ENCODE measurements around the gene SDK1. TPM values are rescaled to one million over a fixed set of nuclear protein-coding genes. Genes with fewer than 3 reads are reported as not detected.

The SDK1 gene
- total RNA-seq, 1 donor from 2014 or later, result 0.26 TPM

GRCh38 chr7:4045975-4046374 lies 744.9 kb downstream of the SDK1 start:
- Histone ChIP-seq H3K27me3 (ENCODE audit: control insufficient read depth, insufficient read depth, low read length) (no peaks in the 10 kb centered on the region), H3K4me3 (ENCODE audit: low read depth, low read length) (no peak overlapping the region), H3K36me3 (ENCODE audit: control insufficient read depth, insufficient read depth, low read length) (no peaks in the 10 kb centered on the region)
- TF ChIP-seq, protein P1, sequence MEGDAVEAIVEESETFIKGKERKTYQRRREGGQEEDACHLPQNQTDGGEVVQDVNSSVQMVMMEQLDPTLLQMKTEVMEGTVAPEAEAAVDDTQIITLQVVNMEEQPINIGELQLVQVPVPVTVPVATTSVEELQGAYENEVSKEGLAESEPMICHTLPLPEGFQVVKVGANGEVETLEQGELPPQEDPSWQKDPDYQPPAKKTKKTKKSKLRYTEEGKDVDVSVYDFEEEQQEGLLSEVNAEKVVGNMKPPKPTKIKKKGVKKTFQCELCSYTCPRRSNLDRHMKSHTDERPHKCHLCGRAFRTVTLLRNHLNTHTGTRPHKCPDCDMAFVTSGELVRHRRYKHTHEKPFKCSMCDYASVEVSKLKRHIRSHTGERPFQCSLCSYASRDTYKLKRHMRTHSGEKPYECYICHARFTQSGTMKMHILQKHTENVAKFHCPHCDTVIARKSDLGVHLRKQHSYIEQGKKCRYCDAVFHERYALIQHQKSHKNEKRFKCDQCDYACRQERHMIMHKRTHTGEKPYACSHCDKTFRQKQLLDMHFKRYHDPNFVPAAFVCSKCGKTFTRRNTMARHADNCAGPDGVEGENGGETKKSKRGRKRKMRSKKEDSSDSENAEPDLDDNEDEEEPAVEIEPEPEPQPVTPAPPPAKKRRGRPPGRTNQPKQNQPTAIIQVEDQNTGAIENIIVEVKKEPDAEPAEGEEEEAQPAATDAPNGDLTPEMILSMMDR (IDR thresholded peaks at IDR 0.05; ENCODE audit: insufficient read depth, low read length, severe bottlenecking), result no peak
- DNase-seq (ENCODE audit: low read depth) (no peak), FAIRE-seq (no peak)

GRCh38 chr7:4048336-4048735 lies 747.3 kb downstream of the SDK1 start:
- no peak for FAIRE-seq
- no peak for DNase-seq (ENCODE audit: low read depth)
- Histone ChIP-seq H3K27me3 (ENCODE audit: control insufficient read depth, insufficient read depth, low read length) (no peaks in the 10 kb centered on the region), H3K36me3 (ENCODE audit: control insufficient read depth, insufficient read depth, low read length) (no peaks in the 10 kb centered on the region), H3K4me3 (ENCODE audit: low read depth, low read length) (no peak overlapping the region)
- TF ChIP-seq, protein P1 (IDR thresholded peaks at IDR 0.05; ENCODE audit: insufficient read depth, low read length, severe bottlenecking), result no peak

DNA sequence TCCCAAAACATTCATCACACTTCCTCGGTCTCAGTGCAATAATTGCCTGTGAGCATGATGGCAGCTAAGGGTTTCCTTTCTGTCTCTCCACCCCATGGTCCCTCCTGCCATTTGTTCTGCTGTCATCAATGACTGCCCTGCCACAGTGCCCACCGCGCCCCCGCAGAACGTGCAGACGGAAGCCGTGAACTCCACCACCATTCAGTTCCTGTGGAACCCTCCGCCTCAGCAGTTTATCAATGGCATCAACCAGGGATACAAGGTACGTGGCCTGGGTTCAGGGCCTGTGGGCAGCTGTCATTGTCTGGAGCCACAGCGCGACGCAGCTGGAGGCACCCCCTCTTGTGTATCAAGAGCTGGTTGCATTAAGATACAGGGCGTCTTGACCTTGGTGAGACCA lies 748.1 kb downstream of the SDK1 start:
- Histone ChIP-seq H3K27me3 (ENCODE audit: control insufficient read depth, insufficient read depth, low read length) (no peaks in the 10 kb centered on the region), H3K4me3 (ENCODE audit: low read depth, low read length) (no peak overlapping the region), H3K36me3 (ENCODE audit: control insufficient read depth, insufficient read depth, low read length) (no peaks in the 10 kb centered on the region)
- TF ChIP-seq, protein P1 (IDR thresholded peaks at IDR 0.05; ENCODE audit: insufficient read depth, low read length, severe bottlenecking), result no peak
- no peak for DNase-seq (ENCODE audit: low read depth)
- FAIRE-seq, result no peak

DNA sequence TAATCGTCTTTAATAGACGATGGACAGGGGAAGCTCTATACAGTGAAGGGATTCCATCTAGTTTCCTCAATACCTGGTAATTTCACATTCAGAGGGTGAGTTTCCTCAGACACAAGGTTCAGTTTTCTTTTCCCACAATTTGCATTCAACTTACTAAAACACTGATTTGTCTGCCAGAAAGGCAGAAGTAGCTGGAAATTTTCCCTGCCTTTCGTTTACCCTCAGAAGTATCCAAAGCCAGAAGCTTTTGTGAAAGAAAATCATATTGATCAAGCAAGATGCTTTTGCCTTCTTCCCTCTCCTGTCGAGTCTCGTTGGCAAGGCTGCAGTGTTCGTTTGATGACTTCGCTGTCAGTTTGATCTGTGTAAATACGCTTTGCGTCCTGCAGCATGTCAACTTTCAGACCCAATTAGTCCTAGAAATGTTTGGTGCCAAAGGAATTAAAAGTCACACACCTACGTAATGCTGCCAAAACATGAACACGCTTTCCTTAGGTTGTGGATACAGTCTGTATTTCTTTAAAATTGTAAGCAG lies 749.1 kb downstream of the SDK1 start:
- no peaks in the 10 kb centered on the region for H3K27me3 ChIP-seq (ENCODE audit: control insufficient read depth, insufficient read depth, low read length)
- TF ChIP-seq, protein P1 (IDR thresholded peaks at IDR 0.05; ENCODE audit: insufficient read depth, low read length, severe bottlenecking), result no peak
- FAIRE-seq, result no peak

GRCh38 chr7:4051696-4052095 lies 750.6 kb downstream of the SDK1 start:
- Histone ChIP-seq H3K27me3 (ENCODE audit: control insufficient read depth, insufficient read depth, low read length) (no peaks in the 10 kb centered on the region), H3K36me3 (ENCODE audit: control insufficient read depth, insufficient read depth, low read length) (no peaks in the 10 kb centered on the region), H3K4me3 (ENCODE audit: low read depth, low read length) (no peak overlapping the region)
- no peak for FAIRE-seq
- TF ChIP-seq, protein P1 (IDR thresholded peaks at IDR 0.05; ENCODE audit: insufficient read depth, low read length, severe bottlenecking), result no peak
- DNase-seq (ENCODE audit: low read depth), result no peak

More for the DNA sequence above, 749.1 kb downstream of the SDK1 start:
- no peak for DNase-seq (ENCODE audit: low read depth)
- H3K36me3 ChIP-seq (ENCODE audit: control insufficient read depth, insufficient read depth, low read length), result no peaks in the 10 kb centered on the region
- no peak overlapping the region for H3K4me3 ChIP-seq (ENCODE audit: low read depth, low read length)

DNA sequence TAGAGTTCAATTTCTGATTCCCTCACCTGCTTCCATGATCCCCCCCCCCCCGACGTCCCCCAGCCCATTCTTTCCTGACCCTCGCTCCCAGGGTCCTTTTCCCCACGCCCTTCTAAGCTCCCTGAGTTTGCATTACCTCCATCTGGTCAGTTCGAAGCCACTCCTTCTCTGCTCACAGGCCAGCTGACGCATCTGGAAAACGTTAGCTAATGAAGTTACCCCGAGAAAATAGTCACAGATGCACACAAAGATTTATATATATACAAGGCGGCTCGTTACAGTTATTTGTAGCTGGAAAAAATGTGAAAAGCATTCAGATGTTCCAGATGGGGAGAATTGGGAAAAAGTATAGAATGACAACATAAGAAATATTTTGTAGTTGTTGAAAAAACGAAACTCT lies 751.1 kb downstream of the SDK1 start:
- Histone ChIP-seq H3K27me3 (ENCODE audit: control insufficient read depth, insufficient read depth, low read length) (no peaks in the 10 kb centered on the region), H3K36me3 (ENCODE audit: control insufficient read depth, insufficient read depth, low read length) (no peaks in the 10 kb centered on the region), H3K4me3 (ENCODE audit: low read depth, low read length) (no peak overlapping the region)
- FAIRE-seq (no peak), DNase-seq (ENCODE audit: low read depth) (no peak)
- TF ChIP-seq, protein P1 (IDR thresholded peaks at IDR 0.05; ENCODE audit: insufficient read depth, low read length, severe bottlenecking), result no peak
